Parathyroid adenoma (tissue), 2 donors: Measurements from ENCODE around the gene SCN5A.

Source experiments
- H2AFZ ChIP-seq: fragments of 300-600 bp; sonication (generic); one replicate; pipeline ENCODE4 v1.7.0; 2017; ENCODE audit warnings: antibody characterized with exemption, mild to moderate bottlenecking
- H3K27ac ChIP-seq: fragments of 300-600 bp; sonication (generic); one replicate; pipeline ENCODE4 v1.7.0; 2017
- H3K27me3 ChIP-seq: fragments of 300-600 bp; sonication (generic); one replicate; pipeline ENCODE4 v1.7.0; 2017; ENCODE audit warnings: low read length; ENCODE audit not compliant: control insufficient read depth, insufficient read depth
- H3K36me3 ChIP-seq: fragments of 300-600 bp; sonication (generic); one replicate; pipeline ENCODE4 v1.7.0; 2017; ENCODE audit warnings: low read length; ENCODE audit not compliant: control insufficient read depth, insufficient read depth
- H3K4me1 ChIP-seq: fragments of 300-600 bp; sonication (generic); one replicate; pipeline ENCODE4 v1.7.0; 2017; ENCODE audit warnings: control low read depth
- H3K4me2 ChIP-seq: fragments of 300-600 bp; sonication (generic); one replicate; pipeline ENCODE4 v1.7.0; 2017; ENCODE audit warnings: low read length
- H3K4me3 ChIP-seq: fragments of 300-600 bp; sonication (generic); one replicate; pipeline ENCODE4 v1.7.0; 2017; ENCODE audit warnings: low read depth, low read length
- H3K79me2 ChIP-seq: fragments of 300-600 bp; sonication (generic); one replicate; pipeline ENCODE4 v1.7.0; 2017; ENCODE audit warnings: control low read depth
- H3K9ac ChIP-seq: fragments of 300-600 bp; sonication (generic); one replicate; pipeline ENCODE4 v1.7.0; 2017; ENCODE audit warnings: mild to moderate bottlenecking
- H3K9me3 ChIP-seq: fragments of 300-600 bp; sonication (generic); one replicate; pipeline ENCODE4 v1.7.0; 2017; ENCODE audit warnings: low read length; ENCODE audit not compliant: control insufficient read depth
- TF ChIP-seq, protein P1 (sequence below): fragments of 300-600 bp; sonication (generic); IDR thresholded peaks from one replicate; pipeline ENCODE4 v1.7.0; 2017; ENCODE audit warnings: antibody characterized with exemption, mild to moderate bottlenecking
- donor health status: primary hyperparathyroidism.

Gene SCN5A

GRCh38 chr3:38590521-38590920 is 59.0 kb downstream of the SCN5A start:
- no peaks in the 10 kb centered on the region for H3K9me3 ChIP-seq
- no peaks in the 10 kb centered on the region for H3K36me3 ChIP-seq
- no peaks in the 10 kb centered on the region for H3K27me3 ChIP-seq
- H3K4me3 ChIP-seq, result no peak overlapping the region
- no peaks in the 10 kb centered on the region for H3K79me2 ChIP-seq
- H3K9ac ChIP-seq, result no peak overlapping the region
- TF ChIP-seq, protein P1, sequence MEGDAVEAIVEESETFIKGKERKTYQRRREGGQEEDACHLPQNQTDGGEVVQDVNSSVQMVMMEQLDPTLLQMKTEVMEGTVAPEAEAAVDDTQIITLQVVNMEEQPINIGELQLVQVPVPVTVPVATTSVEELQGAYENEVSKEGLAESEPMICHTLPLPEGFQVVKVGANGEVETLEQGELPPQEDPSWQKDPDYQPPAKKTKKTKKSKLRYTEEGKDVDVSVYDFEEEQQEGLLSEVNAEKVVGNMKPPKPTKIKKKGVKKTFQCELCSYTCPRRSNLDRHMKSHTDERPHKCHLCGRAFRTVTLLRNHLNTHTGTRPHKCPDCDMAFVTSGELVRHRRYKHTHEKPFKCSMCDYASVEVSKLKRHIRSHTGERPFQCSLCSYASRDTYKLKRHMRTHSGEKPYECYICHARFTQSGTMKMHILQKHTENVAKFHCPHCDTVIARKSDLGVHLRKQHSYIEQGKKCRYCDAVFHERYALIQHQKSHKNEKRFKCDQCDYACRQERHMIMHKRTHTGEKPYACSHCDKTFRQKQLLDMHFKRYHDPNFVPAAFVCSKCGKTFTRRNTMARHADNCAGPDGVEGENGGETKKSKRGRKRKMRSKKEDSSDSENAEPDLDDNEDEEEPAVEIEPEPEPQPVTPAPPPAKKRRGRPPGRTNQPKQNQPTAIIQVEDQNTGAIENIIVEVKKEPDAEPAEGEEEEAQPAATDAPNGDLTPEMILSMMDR, result no peak
- no peak overlapping the region for H2AFZ ChIP-seq
- H3K27ac ChIP-seq, result no peak overlapping the region
- H3K4me2 ChIP-seq, result no peak overlapping the region
- no peaks in the 10 kb centered on the region for H3K4me1 ChIP-seq

GRCh38 chr3:38588995-38589937 is 60.2 kb downstream of the SCN5A start:
- Histone ChIP-seq H3K9ac (no peak overlapping the region), H3K4me2 (no peak overlapping the region), H2AFZ (no peak overlapping the region), H3K9me3 (no peaks in the 10 kb centered on the region), H3K36me3 (no peaks in the 10 kb centered on the region), H3K4me3 (no peak overlapping the region), H3K79me2 (no peaks in the 10 kb centered on the region), H3K4me1 (no peaks in the 10 kb centered on the region), H3K27me3 (no peaks in the 10 kb centered on the region), H3K27ac (no peak overlapping the region)
- TF ChIP-seq, protein P1, result no peak

GRCh38 chr3:38588371-38588971 is 61.0 kb downstream of the SCN5A start:
- no peaks in the 10 kb centered on the region for H3K36me3 ChIP-seq
- H3K9me3 ChIP-seq, result no peaks in the 10 kb centered on the region

GRCh38 chr3:38587548-38588131 is 61.8 kb downstream of the SCN5A start:
- Histone ChIP-seq H3K27ac (no peak overlapping the region), H3K4me2 (no peak overlapping the region), H3K9me3 (no peaks in the 10 kb centered on the region), H3K79me2 (no peaks in the 10 kb centered on the region), H3K4me1 (no peaks in the 10 kb centered on the region), H3K4me3 (no peak overlapping the region), H3K27me3 (no peaks in the 10 kb centered on the region), H3K36me3 (no peaks in the 10 kb centered on the region), H2AFZ (no peak overlapping the region), H3K9ac (no peak overlapping the region)
- TF ChIP-seq, protein P1, result no peak

More at GRCh38 chr3:38588371-38588971, 61.0 kb downstream of the SCN5A start:
- H3K4me3 ChIP-seq, result no peak overlapping the region
- H3K4me2 ChIP-seq, result no peak overlapping the region
- H3K27ac ChIP-seq, result no peak overlapping the region
- H3K27me3 ChIP-seq, result no peaks in the 10 kb centered on the region
- no peak overlapping the region for H3K9ac ChIP-seq
- H3K4me1 ChIP-seq, result no peaks in the 10 kb centered on the region
- TF ChIP-seq, protein P1, result no peak
- no peak overlapping the region for H2AFZ ChIP-seq
- no peaks in the 10 kb centered on the region for H3K79me2 ChIP-seq
